Activated T-helper 2 cell treated with anti-CD3 and anti-CD28 coated beads, Interferon-gamma antibody, Interleukin-2, Interleukin-4, amounts not matched to agents 10 μg/mL and 5 μg/mL and 100 μg/mL, durations not matched to agents 14 hours and 24 hours and 36 hours (primary cell): Measurements from ENCODE around the gene RIC1. TPM values are rescaled to one million over a fixed set of nuclear protein-coding genes. Genes with fewer than 3 reads are reported as not detected.
"Not testable (repeated sequence)": the region's sequence is repeated elsewhere in the genome, so short reads cannot be mapped to it uniquely, and the experiment has no call there.

ENCODE experiments used
- DNase-seq: peaks from one replicate; pipeline ENCODE4 v3.0.0; 2021; ENCODE audit warnings: low spot score
- H3K27ac Mint-ChIP-seq: one replicate; pipeline ENCODE4 v1.8.0; 2021; ENCODE audit warnings: mixed read lengths
- H3K27me3 Mint-ChIP-seq: one replicate; pipeline ENCODE4 v1.8.0; 2021; ENCODE audit warnings: low read depth, mixed read lengths
- H3K36me3 Mint-ChIP-seq: one replicate; pipeline ENCODE4 v1.8.0; 2021; ENCODE audit warnings: low read depth, mixed read lengths
- H3K4me1 Mint-ChIP-seq: one replicate; pipeline ENCODE4 v1.8.0; 2021; ENCODE audit warnings: low read depth, mixed read lengths
- H3K4me3 Mint-ChIP-seq: one replicate; pipeline ENCODE4 v1.8.0; 2021; ENCODE audit warnings: low read depth, mild to moderate bottlenecking, moderate library complexity, mixed read lengths
- H3K9me3 Mint-ChIP-seq: one replicate; pipeline ENCODE4 v1.8.0; 2021; ENCODE audit warnings: mixed read lengths
- intact Hi-C: fragments of 100-400 bp; cut with micrococcal nuclease; formaldehyde crosslinking; loops from one replicate; pipeline ENCODE4 v1.15.1; 2023
- total RNA-seq: library from RNA; stranded (reverse); gene quantifications from 2 replicates; pipeline ENCODE4 v1.2.3, GENCODE V29; 2022

RIC1 gene
- total RNA-seq, 1 donor from 2014 or later, result 21.5 TPM

GRCh38 chr9:5650356-5651105, 21.6 kb downstream of the RIC1 start:
- Mint-ChIP-seq H3K4me1 (peaks cover 10% of the 10 kb centered on the region), H3K27ac (no peak overlapping the region), H3K36me3 (peaks cover 81% of the 10 kb centered on the region), H3K27me3 (no peaks in the 10 kb centered on the region), H3K4me3 (no peak overlapping the region), H3K9me3 (peaks cover 71% of the 10 kb centered on the region)
- DNase-seq, result no peak
- intact Hi-C loops, result no loop called here

DNA sequence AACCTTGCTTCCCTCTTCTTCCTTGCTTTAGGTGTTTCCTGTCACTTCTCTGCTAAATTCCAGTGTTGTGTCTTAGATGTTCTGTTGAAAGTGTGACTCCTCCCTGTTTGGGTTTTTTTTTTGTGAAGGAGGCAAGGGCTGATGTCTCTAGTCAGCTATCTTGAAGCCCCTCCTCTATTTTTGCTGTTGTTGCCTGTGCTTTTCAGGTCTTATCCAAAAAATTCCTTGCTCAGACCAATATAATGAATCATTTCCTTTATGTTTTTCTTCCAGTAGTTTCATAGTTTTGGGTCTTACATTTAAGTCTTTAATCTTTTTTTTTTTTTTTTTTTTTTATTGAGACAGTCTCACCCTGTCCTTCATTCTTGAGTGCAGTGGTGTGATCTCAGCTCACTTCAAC, 22.3 kb downstream of the RIC1 start:
- peaks cover 71% of the 10 kb centered on the region for H3K9me3 Mint-ChIP-seq

DNA sequence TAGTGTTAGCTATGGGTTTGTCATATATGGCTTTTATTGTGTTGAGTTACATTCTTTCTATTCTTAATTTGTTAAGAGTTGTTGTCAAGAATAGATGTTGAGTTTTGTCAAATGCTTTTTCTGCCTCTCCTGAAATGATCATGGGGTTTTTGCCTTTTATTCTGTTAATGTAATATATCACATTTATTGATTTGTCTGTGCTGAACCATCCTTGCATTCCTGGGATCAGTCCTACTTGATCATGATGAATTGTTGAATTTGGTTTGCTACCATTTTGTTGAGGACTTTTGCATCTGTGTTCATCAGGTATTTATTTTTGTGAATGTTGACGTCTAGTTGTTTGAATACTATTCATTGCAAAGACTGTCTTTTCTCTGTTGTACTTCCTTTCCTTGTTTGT, 23.9 kb downstream of the RIC1 start:
- H3K4me3 Mint-ChIP-seq, result no peak overlapping the region
- no peaks in the 10 kb centered on the region for H3K27me3 Mint-ChIP-seq
- H3K27ac Mint-ChIP-seq, result no peak overlapping the region
- peaks cover 8% of the 10 kb centered on the region for H3K4me1 Mint-ChIP-seq
- intact Hi-C loops, result no loop called here
- H3K36me3 Mint-ChIP-seq, result peaks cover 77% of the 10 kb centered on the region
- peaks cover 57% of the 10 kb centered on the region for H3K9me3 Mint-ChIP-seq
- DNase-seq, result no peak

More for the DNA sequence above, 22.3 kb downstream of the RIC1 start:
- no peak overlapping the region for H3K4me3 Mint-ChIP-seq
- peaks cover 76% of the 10 kb centered on the region for H3K36me3 Mint-ChIP-seq
- H3K27ac Mint-ChIP-seq, result no peak overlapping the region
- peaks cover 5% of the 10 kb centered on the region for H3K4me1 Mint-ChIP-seq
- H3K27me3 Mint-ChIP-seq, result no peaks in the 10 kb centered on the region
- DNase-seq, result no peak
- intact Hi-C loops, result no loop called here

GRCh38 chr9:5662804-5663203, 33.9 kb downstream of the RIC1 start:
- DNase-seq, H3K27ac Mint-ChIP-seq, H3K27me3 Mint-ChIP-seq, intact Hi-C loops, H3K4me3 Mint-ChIP-seq: not testable (repeated sequence)
- peaks cover 85% of the 10 kb centered on the region for H3K36me3 Mint-ChIP-seq
- H3K9me3 Mint-ChIP-seq, result peaks cover 56% of the 10 kb centered on the region
- peaks cover 20% of the 10 kb centered on the region for H3K4me1 Mint-ChIP-seq

GRCh38 chr9:5665059-5665458, 36.2 kb downstream of the RIC1 start:
- H3K36me3 Mint-ChIP-seq, result peaks cover 76% of the 10 kb centered on the region

DNA sequence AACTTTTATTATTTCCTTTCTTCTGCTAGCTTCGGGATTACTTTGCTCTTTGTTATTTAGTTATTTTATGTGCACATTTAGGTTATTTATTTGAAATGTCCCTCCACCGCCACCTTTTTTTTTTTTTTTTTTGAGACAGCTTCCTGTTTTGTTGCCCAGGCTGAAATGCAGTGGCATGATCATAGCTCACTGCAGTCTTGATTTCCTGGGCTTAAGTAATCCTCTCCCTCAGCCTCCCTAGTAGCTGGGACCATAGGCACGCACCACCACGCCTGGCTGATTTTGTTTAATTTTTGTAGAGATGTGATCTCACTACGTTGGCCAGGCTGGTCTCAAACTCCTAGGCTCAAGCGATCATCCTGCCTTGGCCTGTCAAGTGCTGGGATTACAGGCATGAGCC, 38.5 kb downstream of the RIC1 start:
- Mint-ChIP-seq H3K27ac (no peak overlapping the region), H3K9me3 (peaks cover 33% of the 10 kb centered on the region), H3K4me1 (peaks cover 31% of the 10 kb centered on the region), H3K36me3 (peaks cover 53% of the 10 kb centered on the region), H3K4me3 (no peak overlapping the region), H3K27me3 (no peaks in the 10 kb centered on the region)
- DNase-seq, result no peak
- intact Hi-C loops, result no loop called here

More at GRCh38 chr9:5665059-5665458, 36.2 kb downstream of the RIC1 start:
- H3K4me1 Mint-ChIP-seq, result peaks cover 23% of the 10 kb centered on the region
- H3K27me3 Mint-ChIP-seq, result no peaks in the 10 kb centered on the region
- H3K4me3 Mint-ChIP-seq, result no peak overlapping the region
- DNase-seq, result no peak
- H3K27ac Mint-ChIP-seq, result peak overlapping the region; percentile 10
- H3K9me3 Mint-ChIP-seq, result peaks cover 57% of the 10 kb centered on the region
- intact Hi-C loops, result no loop called here

GRCh38 chr9:5670079-5670478, 41.2 kb downstream of the RIC1 start:
- peaks cover 33% of the 10 kb centered on the region for H3K36me3 Mint-ChIP-seq
- H3K4me3 Mint-ChIP-seq, result no peak overlapping the region
- H3K9me3 Mint-ChIP-seq, result peaks cover 10% of the 10 kb centered on the region
- no peak overlapping the region for H3K27ac Mint-ChIP-seq
- intact Hi-C loops, result no loop called here
- no peaks in the 10 kb centered on the region for H3K27me3 Mint-ChIP-seq
- peaks cover 27% of the 10 kb centered on the region for H3K4me1 Mint-ChIP-seq
- DNase-seq, result no peak

DNA sequence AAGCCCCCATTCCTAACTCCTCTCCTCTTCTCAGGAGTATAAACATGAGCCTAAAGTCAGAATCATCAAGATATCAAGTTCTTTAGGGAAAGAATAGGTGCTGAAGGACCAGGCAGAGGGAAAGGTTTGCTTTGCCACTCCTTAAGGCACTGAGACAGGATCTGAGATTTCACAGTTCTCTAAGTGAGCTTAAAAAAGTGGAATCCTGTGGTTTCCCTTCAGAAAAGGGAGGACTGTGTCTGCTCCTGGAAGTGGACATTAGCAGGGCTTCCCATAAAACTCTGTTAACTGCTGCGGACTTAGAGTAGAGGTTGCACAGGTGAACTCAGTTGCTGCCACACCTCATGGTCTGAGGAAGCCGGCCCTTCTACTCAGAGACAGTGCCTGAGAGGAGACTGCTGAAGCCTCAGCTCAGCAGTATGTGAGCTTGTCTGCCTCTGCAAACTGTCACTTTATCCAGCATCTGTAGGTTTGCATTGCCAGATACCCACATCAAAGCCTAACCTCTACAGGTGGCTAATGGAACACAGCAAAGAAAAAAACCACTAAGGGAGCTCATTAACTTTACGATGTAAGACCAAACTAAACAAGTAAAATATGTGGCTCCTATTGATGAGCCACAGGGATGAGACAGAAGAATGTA, 42.9 kb downstream of the RIC1 start:
- H3K4me1 Mint-ChIP-seq, result peaks cover 17% of the 10 kb centered on the region
- H3K27ac Mint-ChIP-seq, result no peak overlapping the region
- H3K9me3 Mint-ChIP-seq, result peaks cover 5% of the 10 kb centered on the region
- H3K4me3 Mint-ChIP-seq, result no peak overlapping the region
- no peak for DNase-seq
- intact Hi-C loops, result no loop called here
- peaks cover 21% of the 10 kb centered on the region for H3K36me3 Mint-ChIP-seq
- no peaks in the 10 kb centered on the region for H3K27me3 Mint-ChIP-seq

- DNase-seq, H3K27me3 Mint-ChIP-seq, H3K9me3 Mint-ChIP-seq, intact Hi-C loops, H3K4me3 Mint-ChIP-seq, H3K27ac Mint-ChIP-seq: not testable (repeated sequence)
- H3K4me1 Mint-ChIP-seq, result peaks cover 13% of the 10 kb centered on the region
- peaks cover 13% of the 10 kb centered on the region for H3K36me3 Mint-ChIP-seq
Measured at GRCh38 chr9:5675046-5675445, 46.1 kb downstream of the RIC1 start.

DNA sequence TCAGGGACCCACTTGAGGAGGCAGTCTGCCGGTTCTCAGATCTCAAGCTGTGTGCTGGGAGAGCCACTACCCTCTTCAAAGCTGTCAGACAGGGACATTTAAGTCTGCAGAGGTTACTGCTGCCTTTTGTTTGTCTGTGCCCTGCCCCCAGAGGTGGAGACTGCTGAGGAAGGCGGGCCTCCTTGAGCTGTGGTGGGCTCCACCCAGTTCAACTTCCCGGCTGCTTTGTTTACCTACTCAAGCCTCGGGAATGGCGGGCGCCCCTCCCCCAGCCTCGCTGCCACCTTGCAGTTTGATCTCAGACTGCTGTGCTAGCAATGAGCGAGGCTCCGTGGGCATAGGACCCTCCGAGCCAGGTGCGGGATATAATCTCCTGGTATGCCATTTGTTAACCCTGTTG, 54.7 kb downstream of the RIC1 start:
- H3K4me3 Mint-ChIP-seq, H3K27ac Mint-ChIP-seq, DNase-seq, H3K4me1 Mint-ChIP-seq, H3K27me3 Mint-ChIP-seq, intact Hi-C loops: not testable (repeated sequence)
- Mint-ChIP-seq H3K9me3 (peaks cover 38% of the 10 kb centered on the region), H3K36me3 (peaks cover 55% of the 10 kb centered on the region)

GRCh38 chr9:5684101-5684500, 55.2 kb downstream of the RIC1 start:
- no peaks in the 10 kb centered on the region for H3K27me3 Mint-ChIP-seq
- peaks cover 55% of the 10 kb centered on the region for H3K36me3 Mint-ChIP-seq
- intact Hi-C loops, result no loop called here
- no peak for DNase-seq
- no peak overlapping the region for H3K4me3 Mint-ChIP-seq
- H3K4me1 Mint-ChIP-seq, result peaks cover 6% of the 10 kb centered on the region
- H3K27ac Mint-ChIP-seq, result no peak overlapping the region
- peaks cover 38% of the 10 kb centered on the region for H3K9me3 Mint-ChIP-seq

- DNase-seq, result no peak
- Mint-ChIP-seq H3K4me1 (peaks cover 6% of the 10 kb centered on the region), H3K27ac (no peak overlapping the region), H3K4me3 (no peak overlapping the region), H3K9me3 (peaks cover 23% of the 10 kb centered on the region), H3K27me3 (no peaks in the 10 kb centered on the region), H3K36me3 (peaks cover 27% of the 10 kb centered on the region)
- intact Hi-C loops, result no loop called here
Measured at GRCh38 chr9:5688109-5688508, 59.2 kb downstream of the RIC1 start.

DNA sequence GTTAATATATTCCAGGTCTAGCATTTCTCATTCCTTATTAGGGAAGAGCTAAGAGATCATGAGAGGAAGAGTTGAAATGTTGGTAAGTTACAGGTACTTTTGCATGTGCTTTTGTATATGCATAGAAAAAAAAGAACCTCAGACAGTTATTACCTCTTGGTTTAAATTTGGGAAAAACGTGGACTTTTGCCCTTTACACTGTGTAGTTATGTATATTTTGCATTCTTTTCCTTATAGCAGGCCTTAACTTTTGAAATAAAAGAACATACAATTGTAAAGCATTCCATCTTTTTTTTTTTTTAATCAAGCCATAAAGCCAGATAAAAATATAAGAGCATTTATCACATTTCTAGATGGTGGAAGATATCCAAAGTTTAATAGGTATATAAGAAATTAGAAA, 61.4 kb downstream of the RIC1 start:
- Mint-ChIP-seq H3K27ac (no peak overlapping the region), H3K4me3 (no peak overlapping the region), H3K27me3 (no peaks in the 10 kb centered on the region), H3K36me3 (peaks cover 8% of the 10 kb centered on the region), H3K9me3 (peaks cover 5% of the 10 kb centered on the region), H3K4me1 (peaks cover 6% of the 10 kb centered on the region)
- no peak for DNase-seq
- intact Hi-C loops, result no loop called here
